HFFc6 (cell line): ENCODE measurements around the gene CD177. TPM values are rescaled to one million over a fixed set of nuclear protein-coding genes. Genes with fewer than 3 reads are reported as not detected.
"Not testable (repeated sequence)": the region's sequence is repeated elsewhere in the genome, so short reads cannot be mapped to it uniquely, and the experiment has no call there.

Source experiments
- DNase-seq: peaks from one replicate; pipeline ENCODE4 v3.0.0-alpha.2; 2018
- H3K27ac Mint-ChIP-seq: 2 replicates; pipeline ENCODE4 v1.8.0; 2020; ENCODE audit warnings: mild to moderate bottlenecking, mixed read lengths
- H3K27me3 Mint-ChIP-seq: 2 replicates; pipeline ENCODE4 v1.8.0; 2021; ENCODE audit warnings: mild to moderate bottlenecking, moderate library complexity, mixed read lengths; ENCODE audit not compliant: insufficient read depth
- H3K36me3 Mint-ChIP-seq: 2 replicates; pipeline ENCODE4 v1.8.0; 2021; ENCODE audit warnings: low read depth, mixed read lengths
- H3K4me1 Mint-ChIP-seq: 2 replicates; pipeline ENCODE4 v1.8.0; 2020; ENCODE audit warnings: low read depth, mixed read lengths
- H3K4me3 Mint-ChIP-seq: 2 replicates; pipeline ENCODE4 v1.8.0; 2020; ENCODE audit warnings: mild to moderate bottlenecking, moderate library complexity, mixed read lengths
- H3K9me3 Mint-ChIP-seq: 2 replicates; pipeline ENCODE4 v1.8.0; 2020; ENCODE audit warnings: mild to moderate bottlenecking, mixed read lengths
- total RNA-seq, 6 experiments: library from RNA; stranded (reverse); fragmentation: NEBNext Ultra II Directional; extraction: Animal tissue kit (Norgen Biotek cat#: 25700); gene quantifications; 2 replicates in 1 of 6; 3 replicates in 5 of 6; pipeline ENCODE4 v1.2.3, GENCODE V29; 2021
- TF ChIP-seq, protein P1 (sequence below): fragments of 200-600 bp; sonication (generic); IDR thresholded peaks from 2 replicates; pipeline ENCODE4 v1.5.0; 2021; ENCODE audit warnings: antibody characterized with exemption, mild to moderate bottlenecking

Gene CD177
- total RNA-seq, 6 experiments from 2014 or later = 0.54 to 1.00 (median 0.71) TPM

DNA sequence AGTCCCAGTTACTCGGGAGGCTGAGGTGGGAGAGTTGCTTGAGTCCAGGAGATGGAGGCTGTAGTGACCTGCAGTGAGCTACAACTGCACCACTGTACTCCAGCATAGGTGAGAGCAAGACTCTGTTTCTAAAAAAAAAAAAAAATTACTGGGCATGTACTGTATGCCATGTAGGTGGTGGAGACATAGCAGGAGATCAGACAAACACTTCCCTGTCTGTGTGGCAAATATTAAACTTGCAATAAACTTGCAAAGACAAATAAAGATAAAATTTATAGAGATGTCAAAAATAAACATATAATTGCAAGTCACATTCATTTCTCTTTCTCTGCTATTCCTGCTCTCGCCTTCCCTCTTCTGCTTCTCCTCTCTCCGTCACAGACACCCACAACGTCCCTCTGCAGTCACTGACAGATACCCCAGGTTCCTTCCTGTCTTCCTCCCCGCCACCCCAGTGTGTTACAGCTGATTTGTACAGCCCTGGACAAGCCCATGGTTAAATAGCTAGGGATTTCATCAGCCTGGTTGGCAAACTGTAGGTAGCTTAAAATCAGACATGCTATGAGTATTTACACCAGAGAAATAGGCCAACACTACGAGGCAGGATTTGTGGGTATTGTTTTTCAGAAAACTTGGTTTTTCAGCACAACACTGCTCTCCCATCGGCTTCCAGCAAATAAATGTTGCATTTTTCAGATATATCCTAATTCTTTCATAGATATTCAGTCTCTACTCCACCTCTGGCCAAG is 1.3 kb upstream of the CD177 start:
- Mint-ChIP-seq H3K9me3 (no peaks in the 10 kb centered on the region), H3K4me1 (0 out of 2 replicates have a peak, but pooled peaks cover 5% of the 10 kb centered on the region), H3K36me3 (peaks cover 5% of the 10 kb centered on the region; the same call in 1 of the 2 replicates), H3K27ac (no peak overlapping the region), H3K4me3 (no peak overlapping the region), H3K27me3 (peaks cover 24% of the 10 kb centered on the region)
- no peak for DNase-seq
- TF ChIP-seq, protein P1, sequence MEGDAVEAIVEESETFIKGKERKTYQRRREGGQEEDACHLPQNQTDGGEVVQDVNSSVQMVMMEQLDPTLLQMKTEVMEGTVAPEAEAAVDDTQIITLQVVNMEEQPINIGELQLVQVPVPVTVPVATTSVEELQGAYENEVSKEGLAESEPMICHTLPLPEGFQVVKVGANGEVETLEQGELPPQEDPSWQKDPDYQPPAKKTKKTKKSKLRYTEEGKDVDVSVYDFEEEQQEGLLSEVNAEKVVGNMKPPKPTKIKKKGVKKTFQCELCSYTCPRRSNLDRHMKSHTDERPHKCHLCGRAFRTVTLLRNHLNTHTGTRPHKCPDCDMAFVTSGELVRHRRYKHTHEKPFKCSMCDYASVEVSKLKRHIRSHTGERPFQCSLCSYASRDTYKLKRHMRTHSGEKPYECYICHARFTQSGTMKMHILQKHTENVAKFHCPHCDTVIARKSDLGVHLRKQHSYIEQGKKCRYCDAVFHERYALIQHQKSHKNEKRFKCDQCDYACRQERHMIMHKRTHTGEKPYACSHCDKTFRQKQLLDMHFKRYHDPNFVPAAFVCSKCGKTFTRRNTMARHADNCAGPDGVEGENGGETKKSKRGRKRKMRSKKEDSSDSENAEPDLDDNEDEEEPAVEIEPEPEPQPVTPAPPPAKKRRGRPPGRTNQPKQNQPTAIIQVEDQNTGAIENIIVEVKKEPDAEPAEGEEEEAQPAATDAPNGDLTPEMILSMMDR = no peak

DNA sequence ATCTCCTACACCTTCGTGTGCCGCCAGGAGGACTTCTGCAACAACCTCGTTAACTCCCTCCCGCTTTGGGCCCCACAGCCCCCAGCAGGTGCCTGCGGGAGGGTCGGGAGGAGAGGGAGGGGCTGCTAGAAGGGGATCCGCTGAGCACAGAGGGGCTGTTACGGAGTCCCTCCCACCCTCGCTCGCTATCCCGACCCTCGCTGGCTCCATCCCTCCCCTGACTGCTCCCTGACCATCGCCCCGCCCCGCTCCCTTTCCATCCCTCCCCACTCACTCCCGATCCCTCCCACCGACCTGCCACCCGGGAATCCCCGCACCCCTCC is 780 bp downstream of the CD177 start:
- DNase-seq = no peak
- Mint-ChIP-seq H3K4me1 (0 out of 2 replicates have a peak, but pooled peaks cover 5% of the 10 kb centered on the region), H3K9me3 (no peaks in the 10 kb centered on the region), H3K27ac (no peak overlapping the region), H3K4me3 (no peak overlapping the region), H3K27me3 (peaks cover 24% of the 10 kb centered on the region), H3K36me3 (peaks cover 5% of the 10 kb centered on the region; the same call in 1 of the 2 replicates)
- TF ChIP-seq, protein P1 = no peak

DNA sequence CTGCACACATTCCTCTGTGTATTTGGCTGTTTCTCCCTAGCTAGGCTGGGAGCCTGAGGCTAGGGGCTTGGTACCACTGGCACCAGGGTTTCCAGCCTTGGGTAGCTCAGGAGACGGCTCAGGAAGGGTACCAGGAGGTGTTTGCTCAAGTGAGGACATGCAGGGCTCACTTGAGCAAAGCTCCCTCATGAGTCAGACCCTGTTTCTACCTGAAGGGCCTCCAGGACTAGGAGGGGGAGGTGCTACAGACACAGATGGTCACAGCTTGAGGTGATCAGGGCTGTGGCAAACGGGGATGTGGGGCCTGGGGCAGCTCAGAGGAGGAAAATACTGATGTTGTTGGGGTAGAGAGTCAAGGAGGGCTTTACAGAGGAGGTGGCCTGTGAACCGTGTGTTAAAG is 3.3 kb downstream of the CD177 start:
- not testable (repeated sequence) for H3K4me1 Mint-ChIP-seq, H3K9me3 Mint-ChIP-seq, H3K36me3 Mint-ChIP-seq, DNase-seq, H3K27ac Mint-ChIP-seq, H3K4me3 Mint-ChIP-seq
- H3K27me3 Mint-ChIP-seq = peaks cover 27% of the 10 kb centered on the region

DNA sequence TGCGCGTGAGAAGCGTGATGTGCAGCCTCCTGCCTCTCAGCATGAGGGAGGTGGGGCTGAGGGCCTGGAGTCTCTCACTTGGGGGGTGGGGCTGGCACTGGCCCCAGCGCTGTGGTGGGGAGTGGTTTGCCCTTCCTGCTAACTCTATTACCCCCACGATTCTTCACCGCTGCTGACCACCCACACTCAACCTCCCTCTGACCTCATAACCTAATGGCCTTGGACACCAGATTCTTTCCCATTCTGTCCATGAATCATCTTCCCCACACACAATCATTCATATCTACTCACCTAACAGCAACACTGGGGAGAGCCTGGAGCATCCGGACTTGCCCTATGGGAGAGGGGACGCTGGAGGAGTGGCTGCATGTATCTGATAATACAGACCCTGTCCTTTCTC is 8.7 kb downstream of the CD177 start:
- Mint-ChIP-seq H3K27me3 (peaks cover 28% of the 10 kb centered on the region), H3K27ac (no peak overlapping the region), H3K36me3 (no peaks in the 10 kb centered on the region), H3K4me1 (peaks cover 17% of the 10 kb centered on the region), H3K4me3 (no peak overlapping the region), H3K9me3 (no peaks in the 10 kb centered on the region)
- DNase-seq = peak; percentile 8
- TF ChIP-seq, protein P1 = no peak

DNA sequence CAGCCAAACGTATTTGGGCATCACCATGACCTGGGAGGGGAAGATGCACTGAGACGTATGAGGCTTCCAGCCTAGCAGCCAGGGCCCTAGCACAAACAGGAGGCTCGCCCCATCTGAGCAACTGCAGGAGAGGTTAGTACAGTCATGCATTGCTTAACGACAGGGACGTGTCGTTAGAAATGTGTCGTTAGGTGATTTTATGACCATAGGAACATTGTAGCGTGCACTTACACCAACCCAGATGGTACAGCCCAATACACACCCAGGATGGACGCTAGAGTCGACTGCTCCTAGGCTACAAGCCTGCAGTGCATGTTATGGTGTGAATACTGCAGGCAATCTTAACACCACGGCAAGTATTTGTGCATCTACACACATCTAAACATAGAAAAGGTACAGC is 9.3 kb downstream of the CD177 start:
- DNase-seq = no peak
- Mint-ChIP-seq H3K4me1 (peaks cover 17% of the 10 kb centered on the region), H3K27ac (no peak overlapping the region), H3K4me3 (no peak overlapping the region), H3K9me3 (no peaks in the 10 kb centered on the region), H3K36me3 (no peaks in the 10 kb centered on the region), H3K27me3 (peaks cover 33% of the 10 kb centered on the region)
- TF ChIP-seq, protein P1 = no peak

DNA sequence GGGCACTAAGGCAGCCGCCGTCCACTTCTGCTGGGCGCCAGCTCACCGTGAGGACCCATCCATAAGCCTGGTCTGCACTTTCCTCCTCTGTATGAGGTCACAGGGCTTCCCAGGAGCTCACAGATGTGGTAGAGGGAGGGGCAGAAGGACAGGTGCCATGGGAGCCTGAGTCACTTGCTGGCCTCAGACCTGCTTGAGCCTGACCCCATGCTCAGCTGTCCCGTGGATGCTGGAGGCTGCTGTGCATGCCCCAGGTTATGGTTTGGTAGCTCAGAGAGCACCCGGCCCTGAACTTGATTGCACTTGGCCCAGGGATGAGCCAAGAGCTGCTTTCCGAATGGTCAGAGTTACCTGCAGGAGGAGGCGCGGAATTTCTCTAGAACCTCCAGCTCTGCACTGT is 12.2 kb downstream of the CD177 start:
- H3K27ac Mint-ChIP-seq, H3K4me3 Mint-ChIP-seq, H3K36me3 Mint-ChIP-seq, H3K9me3 Mint-ChIP-seq, DNase-seq: not testable (repeated sequence)
- Mint-ChIP-seq H3K27me3 (peaks cover 43% of the 10 kb centered on the region), H3K4me1 (peaks cover 17% of the 10 kb centered on the region)
